HG02885 (cell line): ENCODE data around the gene GPC3.
"Not testable (repeated sequence)": the region's sequence is repeated elsewhere in the genome, so short reads cannot be mapped to it uniquely, and the experiment has no call there.

Source experiments
- ATAC-seq: cut with Tn5 transposase; IDR thresholded peaks from one replicate; pipeline ENCODE4 v1.9.1; 2021; ENCODE audit warnings: mild to moderate bottlenecking; ENCODE audit not compliant: unreplicated experiment, poor library complexity

The GPC3 gene

DNA sequence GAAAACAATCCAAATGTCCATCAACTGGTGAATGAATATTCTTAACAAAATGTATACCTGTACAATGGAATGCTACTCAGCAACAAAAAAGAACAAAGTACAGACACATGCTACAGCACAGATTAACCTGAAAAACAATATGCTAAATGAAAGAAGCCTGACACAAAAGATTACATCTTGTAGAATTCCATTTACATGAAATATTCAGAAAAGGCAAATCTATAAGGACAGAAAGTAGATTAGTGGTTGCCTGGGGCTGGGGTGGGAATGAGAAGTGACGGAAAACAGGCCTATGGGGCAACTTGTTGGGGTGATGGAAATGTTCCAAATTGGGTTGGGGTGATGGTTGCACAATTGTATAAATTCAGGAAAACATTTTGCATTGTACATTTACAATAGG, 351.0 kb downstream of the GPC3 start:
- no peak for ATAC-seq

DNA sequence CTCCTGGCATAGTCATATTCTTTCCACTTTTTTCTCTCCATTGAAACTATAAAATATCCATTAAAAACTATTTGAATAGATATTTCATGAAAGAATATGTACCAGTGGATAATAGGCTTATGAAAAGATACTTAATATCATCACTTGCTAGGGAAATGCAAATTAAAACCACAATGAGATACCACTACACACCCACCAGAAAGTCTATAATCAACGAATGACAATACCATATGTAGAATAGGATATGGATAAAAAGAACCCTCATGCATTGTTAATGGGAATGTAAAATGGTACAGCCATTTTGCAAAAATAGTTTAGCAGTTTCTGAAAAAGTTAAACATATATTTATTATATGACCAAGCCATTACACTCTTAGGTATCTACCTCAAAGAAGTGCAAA, 351.4 kb downstream of the GPC3 start:
- ATAC-seq = no peak

DNA sequence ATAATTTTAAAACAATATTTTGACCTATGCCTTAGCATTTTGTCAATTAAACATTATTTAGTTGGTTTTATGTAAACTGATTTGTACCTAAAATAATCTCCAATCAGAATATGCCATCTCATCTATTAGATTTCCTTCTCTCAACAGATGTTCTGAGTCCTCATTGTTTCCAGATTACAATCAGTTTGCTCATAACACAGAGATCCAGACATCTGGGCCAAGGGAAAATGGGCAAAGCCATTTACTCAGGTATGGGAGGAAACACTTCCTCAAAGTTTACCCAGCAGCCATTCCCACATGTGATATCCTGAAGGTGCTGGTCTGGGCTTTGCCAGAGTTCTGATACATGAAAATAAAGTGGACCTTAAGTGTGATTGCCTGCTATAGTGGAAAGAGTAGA, 352.2 kb downstream of the GPC3 start:
- no peak for ATAC-seq

DNA sequence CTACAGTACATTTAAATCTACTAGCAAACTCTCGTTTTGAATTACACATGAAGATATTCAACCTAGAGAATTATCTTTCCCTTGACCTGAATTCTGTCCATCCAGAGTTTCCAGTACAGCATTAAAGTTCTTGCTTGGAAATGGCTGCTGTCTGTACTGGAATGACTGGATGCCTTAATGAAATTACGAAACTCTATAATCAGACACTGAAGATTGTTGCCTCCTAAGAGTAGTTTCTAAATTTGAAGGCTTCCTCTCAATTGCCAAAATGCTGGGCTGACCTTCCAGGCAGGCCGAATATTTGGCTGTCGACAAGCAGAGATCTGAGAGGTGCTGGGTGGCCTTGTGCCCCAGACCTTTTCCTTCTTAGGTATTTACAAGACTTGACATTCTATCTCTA, 355.0 kb downstream of the GPC3 start:
- ATAC-seq = no peak

DNA sequence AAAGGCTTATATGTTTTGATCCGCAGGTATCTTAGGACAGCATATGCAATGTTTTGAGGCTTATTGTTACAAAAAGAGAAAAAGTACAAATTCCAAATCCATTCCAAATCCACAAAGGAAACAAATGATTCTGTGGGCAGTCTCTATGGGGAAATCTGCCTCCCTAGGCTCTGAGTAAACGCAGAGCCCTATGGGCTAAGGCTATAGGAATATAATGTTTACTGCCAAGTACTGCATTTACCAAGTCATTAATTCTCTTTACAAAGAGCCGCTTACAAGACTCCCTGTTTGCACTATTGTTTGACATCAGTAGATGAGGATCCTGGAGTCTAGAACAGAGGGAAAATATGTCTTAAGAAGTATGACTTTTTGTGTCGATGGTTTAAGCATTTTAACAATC, 357.7 kb downstream of the GPC3 start:
- ATAC-seq = no peak

DNA sequence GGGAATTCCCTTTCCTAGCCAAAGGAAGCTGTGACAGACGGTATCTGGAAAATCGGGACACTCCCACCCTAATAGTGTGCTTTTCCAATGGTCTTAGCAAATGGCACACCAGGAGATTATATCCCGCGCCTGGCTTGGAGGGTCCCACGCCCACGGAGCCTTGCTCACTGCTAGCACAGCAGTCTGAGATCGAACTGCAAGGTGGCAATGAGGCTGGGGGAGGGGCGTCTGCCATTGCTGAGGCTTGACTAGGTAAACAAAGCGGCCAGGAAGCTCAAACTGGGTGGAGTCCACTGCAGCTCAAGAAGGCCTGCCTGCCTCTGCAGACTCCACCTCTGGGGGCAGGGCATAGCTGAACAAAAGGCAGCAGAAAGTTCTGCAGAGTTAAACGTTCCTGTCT, 364.0 kb downstream of the GPC3 start:
- not testable (repeated sequence) for ATAC-seq

DNA sequence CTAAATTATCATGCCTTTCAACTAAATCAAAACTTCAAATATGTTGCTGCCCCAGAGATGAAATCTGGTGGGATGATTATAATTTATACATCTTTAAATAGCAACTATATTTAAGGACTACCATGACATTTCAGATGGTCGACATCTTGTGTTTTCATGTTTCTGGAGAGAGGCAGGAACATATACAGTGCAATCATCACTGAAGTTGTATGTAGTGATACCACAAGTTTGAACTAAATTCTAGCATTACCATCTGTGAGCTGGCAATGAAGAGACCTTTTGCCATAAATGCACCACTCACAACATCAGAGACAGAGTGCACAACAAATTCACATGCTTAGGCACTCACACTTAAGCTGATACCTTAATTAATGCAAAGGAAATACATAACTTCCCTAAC, 373.7 kb downstream of the GPC3 start:
- ATAC-seq = no peak

DNA sequence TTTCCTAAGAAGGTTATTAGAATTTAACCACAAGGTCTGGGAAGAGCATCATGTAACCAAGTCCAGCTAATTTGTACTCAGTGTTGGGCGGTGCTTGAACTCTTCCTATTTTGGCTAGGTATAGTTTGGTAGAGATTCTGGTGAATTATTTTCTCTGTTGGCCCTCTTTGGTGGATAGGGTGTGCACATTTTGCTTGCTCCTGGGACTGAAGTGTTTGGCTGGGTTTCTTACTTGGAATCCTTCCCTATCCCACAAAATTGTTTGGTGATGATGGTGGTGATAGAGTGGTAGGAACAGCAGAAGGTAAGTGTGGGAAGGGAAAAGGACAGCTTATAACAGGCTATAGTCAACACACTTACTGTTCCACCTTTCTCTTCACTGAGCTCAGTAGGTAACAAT, 375.3 kb downstream of the GPC3 start:
- ATAC-seq = no peak

DNA sequence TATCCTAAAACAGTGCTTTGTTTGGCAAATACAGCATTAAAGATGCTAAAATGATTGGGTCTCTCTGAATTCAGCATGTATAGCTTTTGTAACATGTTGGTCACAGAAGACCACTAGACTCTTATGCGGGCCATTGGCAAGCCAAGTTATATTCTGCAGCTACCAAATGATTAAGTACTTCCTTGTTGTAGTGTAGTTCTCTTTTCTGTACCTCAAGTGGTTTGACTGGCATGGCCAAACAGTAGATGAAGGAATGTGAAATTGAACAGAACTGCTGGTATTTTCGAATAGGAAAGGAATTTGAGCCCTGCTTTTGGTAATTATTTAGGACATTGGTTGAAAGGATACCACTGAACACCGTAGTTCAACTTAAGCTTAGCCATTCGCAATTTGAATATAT, 376.2 kb downstream of the GPC3 start:
- ATAC-seq = no peak

DNA sequence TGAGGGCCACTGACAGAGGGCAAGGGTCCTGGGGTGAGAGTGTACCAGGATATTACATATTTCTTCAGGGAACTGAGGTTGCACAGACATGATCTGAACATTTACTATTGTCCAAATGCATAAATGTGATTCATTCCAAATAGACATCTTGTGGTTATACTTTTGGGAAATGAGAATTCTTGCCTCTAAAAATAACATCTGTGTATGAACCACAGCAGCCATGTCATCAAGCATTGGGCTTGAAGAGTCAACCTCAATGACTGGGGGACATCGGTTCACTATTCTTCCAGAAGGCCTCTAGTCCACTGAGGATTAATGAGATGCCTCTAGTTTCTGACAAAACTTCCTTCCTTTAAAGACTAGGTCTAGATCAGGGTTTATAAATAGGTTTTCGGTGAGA, 377.0 kb downstream of the GPC3 start:
- no peak for ATAC-seq

DNA sequence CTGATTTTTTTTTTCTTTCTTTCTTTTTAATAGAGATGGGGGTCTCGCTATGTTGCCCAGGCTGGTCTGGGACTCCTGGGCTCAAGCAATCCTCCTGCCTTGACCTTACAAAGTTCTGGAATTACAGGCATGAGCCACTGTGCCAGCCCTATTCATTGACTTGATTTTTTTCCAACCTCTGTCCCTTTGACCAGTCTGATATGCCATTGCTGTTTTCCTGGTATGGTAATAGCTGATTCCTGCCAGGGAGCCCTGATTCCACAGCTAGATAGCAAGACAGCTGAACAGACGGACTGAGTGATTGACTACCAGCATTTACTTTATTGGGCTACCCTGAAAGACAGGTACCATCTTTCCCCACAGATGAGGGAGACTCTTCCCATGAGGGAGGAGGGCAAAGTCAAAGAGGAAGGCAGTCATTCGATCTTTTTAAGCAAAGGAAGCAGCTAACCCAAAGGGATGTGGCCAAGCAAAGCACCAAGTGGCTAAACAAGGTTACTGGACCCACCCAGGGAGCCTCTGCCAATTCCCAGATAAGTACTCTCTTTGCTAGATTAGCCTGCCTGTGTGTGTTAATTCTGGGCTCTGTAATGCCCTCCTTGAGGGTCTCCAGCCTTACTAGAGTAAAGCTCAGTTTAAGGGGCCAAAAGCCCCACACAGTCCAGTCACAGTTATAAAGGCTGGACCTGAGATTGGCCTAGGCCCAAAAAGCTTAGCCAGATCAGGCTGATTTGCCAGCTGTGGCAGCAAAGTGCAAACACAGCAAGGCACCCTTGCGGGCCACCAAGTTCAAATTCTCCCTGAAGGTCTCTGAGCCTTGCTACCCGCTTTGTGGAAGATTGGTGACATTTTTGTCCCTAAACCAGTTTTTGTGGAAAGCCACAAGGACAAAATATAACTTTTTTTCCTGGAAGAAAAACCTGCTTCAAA, 377.7 kb downstream of the GPC3 start:
- no peak for ATAC-seq

DNA sequence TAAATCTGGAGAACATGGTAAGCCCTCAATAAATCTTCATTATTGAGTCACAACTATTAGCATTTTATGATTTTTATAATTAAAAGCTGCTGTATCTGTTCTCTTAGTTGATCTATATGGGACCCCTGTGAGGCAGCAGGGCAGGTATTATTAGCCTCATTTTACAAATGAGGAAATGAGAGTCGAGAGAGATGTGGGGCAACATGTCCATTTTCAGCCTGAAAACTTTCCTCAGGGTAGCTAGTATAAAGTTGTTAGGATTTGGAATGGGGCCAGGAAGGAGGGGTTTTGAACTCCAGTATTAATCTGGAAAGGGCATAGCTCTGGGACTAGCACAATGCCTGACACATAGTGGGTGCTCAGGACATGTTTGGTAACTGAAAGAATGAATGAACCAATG, 378.4 kb downstream of the GPC3 start:
- ATAC-seq = no peak

DNA sequence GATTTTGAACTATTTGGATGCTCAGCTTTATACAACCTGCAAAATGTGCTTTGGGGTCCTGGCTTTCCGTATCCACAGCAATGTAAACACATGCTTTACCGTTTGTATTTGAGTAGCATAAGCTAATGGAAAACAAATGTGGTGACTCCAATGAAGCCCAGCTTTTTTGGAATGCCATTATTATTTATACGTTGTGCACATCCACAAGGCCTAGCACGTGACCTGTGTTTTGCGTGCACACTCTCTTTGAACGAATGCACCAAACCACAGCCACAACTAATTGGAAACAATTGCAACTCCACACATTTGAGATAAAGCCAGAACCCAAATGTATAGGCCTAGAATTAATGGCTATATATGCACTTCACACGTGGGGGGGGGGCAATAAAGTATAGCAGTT, 380.6 kb downstream of the GPC3 start:
- no peak for ATAC-seq

DNA sequence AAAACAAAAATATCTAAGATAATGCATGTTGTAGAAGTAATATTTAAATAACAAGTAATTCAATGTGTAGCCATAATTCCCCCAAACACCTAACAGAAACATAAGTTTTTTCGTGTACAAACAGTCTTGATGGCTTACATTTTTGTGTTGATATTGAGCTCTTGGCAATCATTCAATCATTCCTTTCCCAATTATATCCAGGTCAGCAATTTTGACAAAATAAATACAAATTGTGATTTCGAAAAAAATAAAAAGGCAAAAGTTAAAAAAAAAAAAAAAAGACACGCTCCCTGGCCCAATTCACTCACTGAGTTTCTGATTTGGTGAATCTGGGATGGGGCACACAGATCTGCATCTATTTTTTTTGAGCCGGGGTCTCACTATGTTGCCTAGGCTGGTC, 382.5 kb downstream of the GPC3 start:
- ATAC-seq = no peak

DNA sequence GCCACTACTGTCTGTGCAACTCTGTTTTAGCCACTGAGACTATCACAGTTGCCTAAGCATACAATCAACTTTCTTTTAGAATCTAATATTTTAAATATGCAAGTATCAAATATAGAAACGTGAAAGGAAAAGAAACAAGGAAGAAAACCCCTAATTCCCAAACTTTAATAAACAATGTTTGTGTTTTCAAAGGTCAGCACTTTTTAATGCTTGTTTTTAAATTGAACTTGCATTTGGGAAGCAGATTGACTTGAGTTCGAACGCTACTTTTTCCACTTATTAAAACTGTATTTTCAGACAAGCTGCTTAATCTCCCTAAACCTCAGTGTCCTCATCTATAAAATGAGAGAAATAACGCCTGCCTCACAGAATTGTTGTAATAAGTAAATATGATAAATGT, 384.3 kb downstream of the GPC3 start:
- no peak for ATAC-seq

DNA sequence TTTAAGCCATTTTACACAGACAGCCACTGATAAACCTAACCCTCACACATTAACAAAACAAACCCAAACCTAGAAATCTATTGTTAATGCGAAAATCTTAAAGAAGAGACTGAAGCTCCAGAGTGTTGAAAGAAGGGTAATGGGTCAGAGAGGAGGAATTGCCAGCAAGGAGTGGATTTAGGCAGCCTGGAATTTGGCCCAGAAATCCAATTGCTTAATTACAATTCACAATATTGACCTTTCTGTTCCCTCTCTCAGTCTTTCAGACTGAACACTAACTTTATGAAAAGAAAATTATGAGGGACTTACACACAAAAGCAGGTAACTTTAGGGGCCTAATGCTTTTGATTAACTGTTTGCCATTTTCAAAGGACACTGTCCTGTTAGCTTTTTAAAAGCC, 384.9 kb downstream of the GPC3 start:
- no peak for ATAC-seq

DNA sequence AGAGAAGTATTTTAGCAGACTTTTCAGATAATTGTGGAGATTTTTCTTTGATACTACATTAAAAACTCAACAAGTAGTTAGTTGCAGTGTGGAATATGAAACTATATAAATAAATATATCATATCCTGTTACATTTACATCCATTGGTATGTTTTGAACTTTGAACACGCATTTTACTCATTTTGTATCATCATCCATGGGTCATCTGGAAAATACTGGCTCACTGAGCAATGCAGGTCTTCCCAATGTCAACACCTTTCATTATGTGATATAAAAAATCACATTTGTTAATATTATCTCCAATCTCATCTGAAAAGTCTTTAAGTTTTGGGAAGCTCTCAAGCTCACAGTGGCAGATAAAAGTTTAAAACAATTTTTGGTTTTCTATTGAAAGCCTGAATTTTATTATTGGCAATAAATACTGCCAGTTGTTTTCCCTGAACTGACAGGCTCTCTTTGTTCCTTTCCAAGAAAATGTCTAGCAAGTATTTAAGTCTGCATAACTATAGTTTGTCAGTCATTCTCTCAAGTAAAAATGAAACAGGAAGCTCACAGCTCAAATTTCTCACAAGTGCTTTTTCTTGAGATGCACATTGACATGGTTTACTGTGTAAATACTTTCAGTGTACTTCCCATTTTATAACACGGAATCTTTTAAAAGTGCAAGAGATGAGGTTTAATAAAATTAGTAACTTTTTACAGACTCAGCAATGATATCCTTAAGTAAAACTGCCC, 386.6 kb downstream of the GPC3 start:
- no peak for ATAC-seq

DNA sequence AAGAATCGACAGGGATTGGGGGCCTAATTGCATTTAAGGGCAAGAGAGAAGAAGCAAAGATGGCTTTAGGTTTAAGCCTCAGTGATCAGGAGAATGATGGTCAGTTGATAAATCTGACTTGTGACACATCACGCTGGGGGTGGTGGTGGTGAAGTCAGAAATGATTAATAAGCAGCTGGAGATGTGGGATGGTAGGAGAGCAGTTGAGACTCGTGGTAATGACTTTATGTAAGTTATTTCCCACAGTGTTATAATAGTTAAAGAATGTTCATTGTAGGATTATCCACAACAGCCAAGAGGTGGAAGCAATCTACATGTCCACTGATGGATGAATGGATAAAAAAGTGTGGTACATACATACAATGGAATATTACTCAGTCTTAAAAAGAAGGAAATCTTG, 391.2 kb downstream of the GPC3 start:
- ATAC-seq = no peak

DNA sequence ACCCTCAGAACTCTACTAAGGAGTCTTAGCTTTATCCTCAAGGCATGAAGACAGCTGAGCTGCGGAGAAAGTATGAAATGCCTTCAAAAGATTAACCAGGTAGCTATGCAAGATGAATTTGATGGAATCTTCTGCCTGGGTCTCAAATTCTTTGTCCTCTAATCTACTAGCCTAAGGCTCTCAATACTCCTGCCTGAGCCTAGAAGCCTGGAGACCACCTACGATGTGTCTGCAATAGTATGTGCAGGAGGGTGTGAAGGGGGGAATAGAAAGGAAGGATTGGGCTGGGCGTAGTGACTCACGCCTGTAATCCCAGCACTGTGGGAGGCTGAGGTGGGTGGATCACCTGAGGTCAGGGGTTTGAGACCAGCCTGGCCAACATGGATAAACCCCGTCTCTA, 391.9 kb downstream of the GPC3 start:
- no peak for ATAC-seq

DNA sequence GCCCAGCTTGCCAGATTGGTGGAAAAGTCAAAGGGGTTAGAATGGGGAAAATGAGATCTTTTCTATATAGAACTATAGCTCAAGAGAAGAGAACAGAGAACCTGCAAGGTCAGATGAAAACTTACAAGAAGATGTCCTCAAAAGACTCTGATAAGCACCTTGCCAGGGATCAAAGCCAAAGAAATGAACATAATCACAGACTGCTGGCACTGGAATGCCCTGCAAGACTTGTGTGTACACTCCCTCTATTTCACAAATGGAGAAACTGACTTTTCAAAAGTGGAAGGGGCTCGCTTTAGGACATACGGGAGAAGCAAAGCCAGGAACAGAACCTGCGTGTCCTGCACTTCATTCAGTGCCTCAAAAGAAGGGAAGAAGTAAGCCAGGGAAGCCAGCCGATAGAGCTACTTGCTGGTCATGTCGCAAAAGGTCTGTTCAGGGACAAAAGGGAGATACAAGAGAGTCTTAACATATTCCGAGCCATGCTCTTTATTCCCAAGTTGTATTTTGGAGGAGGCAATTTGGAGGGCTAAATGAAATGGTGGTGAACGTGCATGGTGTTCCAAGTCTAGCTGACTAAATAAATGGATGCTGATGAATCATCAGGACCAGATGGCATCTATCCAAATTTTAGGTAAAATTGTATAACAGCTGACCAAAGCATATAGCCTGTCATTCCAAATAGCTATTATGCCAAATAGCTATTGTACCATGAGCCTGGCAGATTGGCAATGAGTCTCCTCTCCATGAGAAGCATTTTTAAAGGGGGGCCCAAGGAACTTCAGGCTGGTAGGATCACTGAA, 394.5 kb downstream of the GPC3 start:
- no peak for ATAC-seq

DNA sequence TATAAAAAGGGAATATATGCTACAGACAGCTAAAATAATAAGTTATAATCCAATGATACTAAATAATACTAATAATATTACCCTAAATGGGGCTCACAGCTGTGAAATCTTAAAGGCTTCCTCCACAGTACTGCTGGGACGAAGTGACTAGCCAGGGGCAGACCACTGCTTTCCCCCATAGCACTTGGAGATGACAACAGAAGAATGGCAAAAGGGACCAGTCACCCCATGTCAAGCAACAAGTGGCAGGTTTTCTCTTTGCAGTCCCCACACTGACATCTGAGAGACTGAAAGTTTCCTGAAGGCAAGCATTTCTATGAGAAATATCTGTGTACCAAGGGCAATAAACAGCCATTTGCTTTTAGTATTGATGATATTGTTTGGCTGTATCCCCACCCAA, 396.6 kb downstream of the GPC3 start:
- ATAC-seq = no peak
